B cell (primary cell): ENCODE results near the gene PTPRO.

Experiments used
- CTCF ChIP-seq: fragments of 200-600 bp; IDR thresholded peaks from one replicate; pipeline ENCODE4 v1.8.0; 2022; ENCODE audit warnings: antibody characterized with exemption, mild to moderate bottlenecking
- EZH2 ChIP-seq: IDR thresholded peaks from 2 replicates; pipeline ENCODE4 v1.6.1; 2012; ENCODE audit warnings: borderline replicate concordance, low read depth, mild to moderate bottlenecking, moderate library complexity, low read length; ENCODE audit not compliant: insufficient read depth, poor library complexity, severe bottlenecking

- no peak for TF ChIP-seq CTCF
- TF ChIP-seq EZH2, result no peak
These were observed 11.9 kb downstream of the PTPRO start for GRCh38 chr12:15334225-15334624.
